Stimulated activated CD4-positive, alpha-beta T cell treated with anti-CD3 and anti-CD28 coated beads, TNF-alpha, amount 100 ng/mL, for 24 hours (primary cell): ENCODE data around the gene PPOX.

ENCODE experiments used
- DNase-seq, 3 experiments: peaks; one replicate each; pipeline ENCODE4 v3.0.0-alpha.2; 2020; ENCODE audit warnings: low read depth in 3 of 3

The PPOX gene

DNA sequence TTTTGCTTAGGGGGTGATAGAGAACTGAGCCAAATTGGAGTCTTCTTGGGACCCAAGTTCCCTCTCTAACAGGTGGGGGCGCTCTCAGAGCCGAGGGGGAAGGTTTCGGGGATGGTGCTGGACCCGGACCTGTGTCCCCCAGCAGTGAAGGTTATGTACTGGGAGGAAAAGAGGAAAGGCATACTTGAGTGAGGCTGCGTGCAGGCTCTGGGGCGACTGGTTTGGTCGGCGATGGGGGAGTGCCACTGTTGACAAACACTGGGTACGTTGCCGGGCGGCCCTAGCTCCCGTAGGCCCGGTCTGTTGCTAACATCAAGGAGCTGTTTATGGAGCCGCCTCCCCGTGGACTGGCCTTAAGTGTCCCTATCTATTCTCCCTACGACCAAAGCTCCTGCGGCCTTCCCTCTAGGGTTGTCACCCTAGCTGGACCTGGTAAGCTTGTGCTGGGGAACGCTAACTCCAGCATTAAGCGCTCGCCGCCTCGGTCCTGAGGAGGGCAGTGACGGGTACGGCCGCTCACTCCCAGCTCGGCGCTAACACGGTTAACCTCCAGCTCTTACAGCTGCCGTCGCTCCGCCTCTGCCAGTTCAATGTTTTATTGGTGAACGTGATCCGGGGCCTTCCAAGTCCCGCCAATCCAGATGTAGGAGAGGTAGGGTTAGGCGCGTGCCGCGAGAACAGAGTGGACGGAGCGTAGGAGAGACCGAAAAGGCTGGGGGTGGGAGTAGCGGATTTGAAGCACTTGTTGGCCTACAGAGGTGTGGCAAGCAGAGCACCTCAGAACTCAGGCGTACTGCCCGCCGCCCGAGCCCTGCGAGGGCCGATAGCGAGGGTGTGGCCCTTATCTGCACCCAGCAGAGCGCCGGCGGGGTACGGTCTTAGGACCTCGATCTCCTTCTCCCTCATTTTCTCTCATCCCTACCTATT lies at the start of gene PPOX:
PPOX (plus strand) TSS at position 685 of the 927 bp plus-strand sequence. CDS start 422 bp downstream, outside the sequence.
- DNase-seq, result peak; percentile 78 to 94 (median 87)

DNA sequence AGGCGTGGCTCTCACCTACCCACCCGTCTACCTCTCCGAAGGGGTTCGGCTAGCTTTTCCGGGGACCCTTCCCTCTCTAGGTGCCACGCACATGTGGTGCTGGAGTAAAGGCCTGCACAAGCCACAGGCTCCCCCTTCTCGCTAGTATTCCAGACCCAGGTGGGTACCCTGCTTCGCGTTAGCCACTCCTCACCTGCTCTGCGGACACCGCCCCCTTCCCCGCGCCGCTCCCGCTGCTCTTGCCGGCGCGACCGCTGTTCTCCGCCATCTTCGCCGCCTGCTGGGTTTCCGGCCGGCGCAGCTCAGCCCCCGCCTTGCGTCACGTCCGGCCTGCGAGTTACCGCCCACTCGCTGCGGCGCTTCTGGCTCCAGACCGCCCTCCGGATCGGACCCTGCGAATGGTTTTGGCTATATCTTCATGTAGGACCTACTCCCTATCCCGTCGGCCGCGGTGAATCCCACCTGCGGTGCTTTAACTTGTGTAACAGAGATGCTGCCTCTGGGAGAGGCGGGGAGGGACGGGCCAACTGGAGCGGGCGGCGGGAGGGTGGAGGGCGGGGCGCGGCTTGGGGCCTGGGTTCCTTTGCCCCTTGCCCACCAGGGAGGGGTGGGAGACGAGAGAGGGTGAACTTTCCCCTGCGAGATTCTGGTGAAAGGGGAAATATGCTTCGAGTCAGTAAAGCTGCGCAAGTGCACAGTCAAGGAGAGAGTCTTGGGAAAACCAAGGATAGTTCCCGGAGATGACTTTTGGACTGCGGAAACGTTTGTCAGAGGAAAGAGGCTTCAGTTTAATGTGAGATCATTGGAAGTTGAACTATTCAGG lies 48.3 kb upstream of the PPOX start, which contains the start of the genes NIT1 and PFDN2:
NIT1 (plus strand) TSS at position 347 of the 823 bp plus-strand sequence; CDS start at position 419, 72 bp downstream.
PFDN2 (minus strand) TSS at position 279 of the 823 bp plus-strand sequence; CDS start at position 268, 11 bp downstream.
- peak; percentile 68 to 86 (median 70) for DNase-seq

DNA sequence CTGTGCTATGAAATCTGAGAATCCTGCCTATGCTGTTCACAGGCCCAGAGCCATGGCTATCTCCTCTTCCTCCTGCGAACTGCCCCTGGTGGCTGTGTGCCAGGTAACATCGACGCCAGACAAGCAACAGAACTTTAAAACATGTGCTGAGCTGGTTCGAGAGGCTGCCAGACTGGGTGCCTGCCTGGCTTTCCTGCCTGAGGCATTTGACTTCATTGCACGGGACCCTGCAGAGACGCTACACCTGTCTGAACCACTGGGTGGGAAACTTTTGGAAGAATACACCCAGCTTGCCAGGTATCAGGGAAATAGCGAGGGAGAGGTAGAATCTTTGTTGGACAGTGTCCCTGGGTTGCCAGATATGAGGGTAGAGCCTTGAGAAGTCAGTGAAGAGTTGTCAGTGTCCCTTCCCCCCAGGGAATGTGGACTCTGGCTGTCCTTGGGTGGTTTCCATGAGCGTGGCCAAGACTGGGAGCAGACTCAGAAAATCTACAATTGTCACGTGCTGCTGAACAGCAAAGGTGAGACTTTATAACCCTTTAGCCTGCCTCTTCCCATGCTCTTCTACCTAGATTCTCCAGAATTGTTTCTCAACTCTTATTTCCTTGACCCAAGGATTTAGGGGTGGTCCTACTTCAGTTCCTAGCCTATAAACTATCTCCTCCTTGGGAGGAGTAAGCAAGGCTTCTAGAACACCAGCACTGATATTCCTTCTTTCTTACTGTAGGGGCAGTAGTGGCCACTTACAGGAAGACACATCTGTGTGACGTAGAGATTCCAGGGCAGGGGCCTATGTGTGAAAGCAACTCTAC lies 46.9 kb upstream of the PPOX start:
- peak; percentile 44 to 65 (median 58) for DNase-seq

DNA sequence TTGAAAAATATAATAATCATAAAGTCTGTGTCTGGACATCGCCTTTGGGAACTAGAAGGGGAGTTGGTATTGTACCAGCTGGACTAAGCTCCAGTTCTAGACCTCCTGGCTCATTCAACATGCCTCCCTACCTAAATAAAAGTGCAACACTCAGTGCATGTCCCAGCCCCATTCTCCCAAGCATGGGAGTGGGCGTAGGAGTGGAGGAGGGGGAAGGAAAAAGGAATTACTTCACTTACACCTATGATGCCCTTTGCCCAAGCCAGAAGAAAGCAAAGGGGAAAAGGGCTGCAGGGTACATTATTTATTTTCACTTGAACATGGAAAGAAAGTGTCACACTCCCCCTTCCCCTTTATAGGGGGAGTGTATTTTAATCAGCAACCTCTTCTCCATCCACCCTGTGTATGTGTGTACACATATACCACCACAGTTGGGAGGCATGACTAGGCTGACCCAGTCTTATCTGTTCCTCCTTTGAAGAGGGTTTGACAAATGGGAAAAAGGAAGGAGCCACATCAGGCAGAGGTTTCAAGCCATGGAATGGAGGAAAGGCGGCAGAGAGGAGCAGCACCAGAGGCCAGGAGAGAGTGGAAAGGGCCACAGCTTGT lies 45.1 kb upstream of the PPOX start:
- no peak for DNase-seq

DNA sequence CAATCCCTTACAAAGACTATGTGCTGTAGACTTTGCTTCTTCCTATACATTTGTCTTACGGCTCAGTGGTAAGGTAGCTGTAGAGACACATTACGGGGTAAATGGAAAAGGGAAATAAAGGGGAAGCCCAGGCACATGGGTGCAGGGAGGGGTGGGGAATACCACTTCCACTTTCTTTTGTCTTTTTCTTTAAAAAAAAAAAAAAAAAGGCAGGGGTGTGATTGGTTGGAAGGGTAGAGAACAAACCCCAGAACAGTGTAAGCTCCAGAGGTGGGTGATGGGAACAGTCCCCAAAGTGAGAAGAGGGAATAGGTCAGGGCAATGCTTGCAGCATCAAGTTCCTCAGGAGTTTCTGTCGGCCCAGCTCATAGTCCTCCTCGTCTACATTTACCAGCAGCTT lies 44.4 kb upstream of the PPOX start:
- no peak for DNase-seq

DNA sequence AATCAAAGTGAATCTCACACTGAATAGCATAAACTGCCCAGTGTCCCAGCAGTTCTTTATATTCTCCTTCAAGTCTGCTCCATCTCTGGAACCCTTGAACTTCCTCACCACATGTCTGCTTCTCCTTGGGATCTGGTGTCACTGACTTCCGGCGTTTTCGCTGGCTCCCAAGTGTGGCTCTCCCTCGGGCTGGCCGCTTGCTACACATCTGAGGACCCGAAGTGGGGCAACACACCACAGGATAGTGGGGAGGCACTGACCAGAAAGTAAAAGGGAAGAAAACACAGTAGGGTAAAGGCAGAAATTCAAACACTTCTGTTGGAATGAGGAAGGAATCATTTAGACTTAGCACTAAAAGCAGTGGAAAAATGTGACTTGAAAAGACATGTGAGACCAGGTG lies 43.3 kb upstream of the PPOX start:
- no peak for DNase-seq

DNA sequence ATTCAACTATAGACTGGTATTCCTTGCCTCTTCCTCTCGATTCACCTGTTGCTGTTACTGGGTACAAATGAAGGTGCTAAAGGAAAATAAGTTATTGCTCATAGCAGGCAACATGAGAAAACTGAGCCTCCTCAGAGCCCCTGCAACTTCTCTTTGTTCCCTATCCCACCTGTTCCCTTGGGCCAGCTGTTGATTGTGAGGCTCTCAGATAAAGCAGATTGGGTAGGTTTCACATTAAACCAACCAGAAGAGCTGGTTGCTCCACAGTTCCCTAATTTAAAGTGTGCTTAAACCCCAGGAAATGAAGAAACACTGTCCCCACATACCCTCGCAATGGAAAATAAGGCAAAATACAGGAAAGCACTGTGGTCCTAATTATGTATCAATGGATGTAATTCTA lies 38.6 kb upstream of the PPOX start:
- DNase-seq, result no peak

DNA sequence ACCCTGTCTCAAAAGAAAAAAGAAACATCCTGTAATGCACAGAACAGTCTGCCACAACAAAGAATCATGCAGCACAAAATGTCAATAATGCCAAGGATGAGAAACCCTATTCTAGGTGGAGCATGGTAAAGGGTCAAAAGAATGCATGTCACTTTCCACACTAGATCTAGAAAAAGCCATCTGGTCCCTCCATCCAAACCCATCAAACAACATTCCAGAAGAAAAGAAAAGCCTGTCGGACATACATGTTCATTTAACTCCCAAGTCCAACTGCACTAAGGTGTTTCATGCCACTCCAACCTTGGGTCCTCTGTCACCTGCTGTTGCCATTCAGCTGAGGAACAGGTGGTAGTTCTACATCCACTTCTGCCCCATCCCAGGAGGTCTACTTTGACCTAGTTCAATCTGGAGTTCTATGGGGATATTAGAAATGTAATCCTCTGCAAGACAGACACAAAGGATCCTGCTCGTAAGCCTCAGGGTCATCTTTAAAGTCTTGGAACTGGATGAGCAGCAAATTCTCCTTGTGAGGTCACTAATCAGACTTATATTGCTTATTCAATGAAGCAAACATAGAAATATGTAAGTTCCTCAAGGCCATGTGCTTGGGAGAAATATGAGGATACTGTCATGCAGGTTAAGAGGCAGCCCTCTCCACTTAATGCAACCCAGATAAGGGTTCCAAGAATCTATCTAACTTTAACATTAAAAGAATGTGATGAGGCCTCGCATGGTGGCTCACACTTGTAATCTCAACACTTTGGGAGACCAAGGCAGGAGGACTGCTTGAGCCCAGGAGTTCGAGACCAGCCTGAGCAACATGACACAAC lies 37.4 kb upstream of the PPOX start:
- no peak for DNase-seq

DNA sequence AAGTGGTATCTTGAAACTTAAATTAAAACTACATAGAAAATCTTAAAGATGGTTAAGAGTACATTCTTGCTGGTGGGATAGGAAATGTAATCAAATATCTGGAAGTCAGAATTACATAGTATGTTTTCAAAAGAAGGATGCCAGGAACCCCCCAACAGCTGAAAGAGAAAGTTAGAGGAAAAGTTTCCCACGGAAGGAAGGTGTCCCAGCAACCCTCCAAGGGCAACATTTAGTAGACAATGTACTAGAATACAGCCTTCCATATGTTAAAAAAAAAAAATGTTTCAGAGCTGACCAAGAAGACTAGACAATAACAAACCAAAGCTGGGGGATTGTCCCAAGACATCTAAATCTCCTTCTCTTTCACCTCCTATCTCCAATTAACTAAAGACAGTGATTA lies 36.0 kb upstream of the PPOX start:
- no peak for DNase-seq

DNA sequence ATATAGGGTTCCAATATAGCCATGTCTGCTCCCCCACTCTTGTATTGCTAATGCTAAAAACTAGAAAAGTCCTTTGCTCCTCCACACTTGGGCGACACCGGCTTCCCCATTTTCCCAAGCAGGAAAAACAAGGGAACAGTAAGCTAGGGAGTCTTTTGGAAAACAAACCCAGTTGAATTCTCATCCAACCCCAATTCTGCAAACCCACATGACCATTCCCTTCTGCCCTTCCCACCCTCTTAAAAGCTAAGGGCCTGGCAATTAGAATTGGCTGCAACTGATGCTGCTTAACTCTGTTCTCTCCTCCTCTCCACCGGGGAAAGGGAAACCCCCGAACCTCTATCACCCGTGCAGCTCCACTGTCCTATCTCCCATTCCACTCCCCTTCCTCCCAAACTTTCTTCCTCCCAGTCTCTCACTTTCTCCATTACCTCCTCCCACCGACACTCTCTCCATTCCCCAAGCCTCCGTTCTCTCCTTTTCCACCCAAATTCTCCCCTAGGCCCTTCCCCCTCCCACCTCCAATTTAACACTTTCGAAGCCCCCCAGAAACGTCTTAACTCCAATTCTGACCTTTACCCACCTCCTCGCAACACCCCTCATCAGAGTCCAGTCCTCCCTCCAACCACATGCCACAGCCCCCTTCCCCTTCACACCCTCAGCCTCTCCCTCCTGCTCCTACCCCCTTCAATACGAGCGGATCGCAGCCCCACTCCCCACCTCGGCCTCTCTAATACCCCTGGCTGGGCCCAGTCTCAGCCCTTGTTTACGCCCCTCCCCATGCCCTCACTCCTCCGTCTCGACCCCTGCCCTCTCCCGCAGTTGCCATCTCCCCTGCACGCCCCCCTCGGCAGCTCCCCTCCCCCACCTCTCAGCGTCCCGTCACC lies 34.5 kb upstream of the PPOX start:
- no peak for DNase-seq

DNA sequence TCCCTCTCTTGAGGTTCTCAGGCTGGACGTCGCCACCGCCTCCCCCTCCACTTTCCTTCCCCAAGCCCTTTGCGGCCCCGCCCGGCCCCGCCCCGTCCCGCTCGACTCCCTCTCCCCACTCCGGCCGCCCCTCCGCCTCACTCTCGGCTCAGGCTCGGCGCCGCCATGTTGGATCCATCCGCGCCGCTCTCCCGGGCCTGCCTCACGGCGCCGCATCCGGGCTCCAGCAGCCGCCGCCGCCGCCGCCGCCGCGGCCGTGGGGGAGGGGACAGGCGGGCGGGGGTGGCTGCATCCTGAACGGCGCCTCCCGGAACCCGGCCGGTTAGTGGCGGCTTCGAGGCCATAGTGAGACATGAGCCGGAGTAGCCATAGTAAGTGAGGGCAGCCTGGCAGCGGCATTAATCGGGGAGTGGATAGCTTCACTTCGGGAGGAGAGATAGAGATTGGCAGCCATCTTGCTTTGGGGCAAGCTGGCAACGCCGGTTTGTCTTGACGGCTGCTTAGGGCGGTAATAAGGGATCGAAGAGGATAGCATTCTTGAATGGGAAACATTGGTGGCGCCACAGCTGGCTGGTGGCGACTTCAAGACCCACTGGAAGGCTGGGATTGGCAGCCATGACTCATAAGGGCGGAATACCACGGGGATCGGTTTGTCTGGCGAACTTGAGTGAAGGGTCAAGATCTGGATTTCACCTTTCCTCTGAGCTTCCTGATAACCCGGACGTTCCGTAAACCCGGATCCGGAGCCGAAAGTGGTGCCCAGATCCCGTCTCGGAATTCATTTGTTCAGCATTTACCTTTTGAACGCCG lies 33.6 kb upstream of the PPOX start, which contains the start of gene DEDD:
DEDD (minus strand) TSS at position 258 of the 810 bp plus-strand sequence. CDS start 8,205 bp downstream, outside the sequence.
- peak; percentile 81 to 89 (median 87) for DNase-seq

DNA sequence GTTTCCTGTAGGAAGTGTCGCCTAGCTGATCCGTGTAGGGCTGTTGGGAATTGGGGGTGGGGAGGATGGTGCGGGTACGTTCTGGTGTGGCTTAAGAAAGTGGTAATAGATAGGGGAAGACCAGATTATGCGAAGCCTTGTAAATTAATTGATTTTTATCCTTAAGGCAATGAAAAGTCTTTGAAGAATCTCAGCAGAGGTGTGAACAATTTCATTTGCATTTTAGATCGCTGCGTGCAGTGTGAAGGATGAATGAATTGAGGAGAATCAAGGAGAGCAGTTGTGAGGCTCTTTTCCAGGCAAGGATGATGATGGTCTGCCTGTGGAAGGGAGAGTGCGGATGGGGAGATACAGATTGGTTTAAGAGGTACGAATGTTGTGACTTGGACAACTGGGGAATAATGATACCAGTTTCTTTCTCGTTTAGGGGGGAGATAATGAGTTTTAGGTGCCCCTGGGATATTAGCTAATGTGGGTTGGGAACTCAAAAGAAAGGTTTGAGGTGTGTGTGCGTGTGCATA lies 32.9 kb upstream of the PPOX start:
- DNase-seq, result no peak

DNA sequence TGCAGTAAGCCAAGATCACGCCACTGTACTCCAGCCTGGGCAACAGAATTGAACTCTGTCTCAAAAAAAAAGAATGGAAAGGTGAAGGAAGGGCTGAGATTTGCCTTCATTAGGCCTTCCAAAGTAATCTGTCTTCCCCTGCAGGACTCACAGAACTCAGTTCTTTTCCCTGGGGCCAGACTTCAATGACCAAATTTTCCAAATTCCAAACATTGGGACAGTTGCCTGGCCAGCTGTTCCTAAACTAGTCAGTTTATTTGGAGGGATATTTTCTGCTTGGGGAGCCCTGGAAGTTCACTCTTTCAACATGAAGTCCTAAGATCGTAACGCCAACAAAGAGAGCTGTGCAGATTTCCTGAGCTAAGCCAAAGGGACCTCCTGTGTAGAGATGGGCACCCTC lies 28.3 kb upstream of the PPOX start:
- no peak for DNase-seq

DNA sequence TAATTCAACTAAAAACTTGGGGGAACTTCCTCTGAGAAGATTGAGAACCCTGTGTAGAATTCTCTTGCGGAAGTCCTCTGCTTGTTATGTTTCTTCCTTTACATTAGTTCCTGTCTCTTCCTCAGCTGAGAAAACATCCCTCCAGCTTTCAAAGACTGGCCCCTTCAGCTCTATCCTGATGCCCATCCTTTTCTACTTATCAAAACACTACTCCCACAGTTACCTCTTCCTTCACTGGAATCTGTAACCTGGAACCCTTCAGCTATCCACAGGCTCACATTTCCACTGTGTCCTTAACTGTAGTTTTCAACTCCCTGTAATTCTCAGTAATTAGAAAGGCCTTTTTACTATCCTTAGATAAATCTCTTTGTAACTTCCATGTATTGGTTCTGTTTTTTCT lies 27.8 kb upstream of the PPOX start:
- DNase-seq, result no peak

DNA sequence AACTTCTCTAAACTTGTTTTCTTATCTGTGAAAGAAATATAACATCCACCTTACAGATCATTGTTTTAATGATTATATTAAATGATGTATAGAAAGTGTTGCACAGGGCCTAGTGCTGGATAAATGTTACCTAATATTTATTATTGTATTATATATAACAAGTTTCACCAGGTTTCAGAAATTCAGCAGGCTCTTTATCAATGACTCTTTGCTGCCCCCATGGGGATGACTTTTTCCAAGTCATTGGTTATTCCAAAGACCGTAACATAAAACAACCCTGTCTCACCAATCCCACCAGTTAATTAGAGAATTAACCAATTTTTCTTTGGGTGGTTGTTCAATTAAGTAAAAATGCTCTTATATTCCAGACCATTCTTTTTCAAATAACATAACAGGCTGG lies 26.5 kb upstream of the PPOX start:
- peak in 1 of 3 experiments; percentile 35 for DNase-seq

DNA sequence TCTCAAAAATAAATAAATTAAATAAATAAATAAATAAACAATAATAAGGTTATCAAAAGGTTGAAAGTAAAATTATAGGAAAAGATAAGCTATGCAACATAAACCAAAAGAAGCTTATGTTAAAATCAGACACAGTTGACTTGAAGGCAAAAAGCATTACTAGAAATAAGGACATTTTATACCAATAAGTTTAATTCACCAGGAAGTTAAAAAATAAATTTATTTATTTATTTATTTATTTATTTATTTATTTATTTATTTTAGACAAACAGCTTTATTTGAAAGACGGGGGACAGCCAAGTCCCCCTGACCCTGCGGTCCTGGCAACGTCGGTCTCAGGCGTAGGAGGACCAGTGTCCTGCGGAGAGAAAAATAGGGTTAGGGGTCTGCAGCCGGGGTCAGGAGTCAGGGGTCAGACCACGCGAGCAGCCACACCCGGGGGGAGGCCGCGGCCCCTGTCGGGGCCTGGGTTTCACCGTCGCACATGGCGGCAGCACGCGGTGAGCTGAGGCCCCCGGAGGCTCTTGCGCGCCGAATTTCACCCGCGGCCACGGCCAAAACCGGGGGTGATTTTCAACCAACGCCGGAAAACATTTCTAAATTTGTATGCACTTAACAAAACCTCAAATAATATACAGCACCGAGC lies 25.3 kb upstream of the PPOX start:
- no peak for DNase-seq

DNA sequence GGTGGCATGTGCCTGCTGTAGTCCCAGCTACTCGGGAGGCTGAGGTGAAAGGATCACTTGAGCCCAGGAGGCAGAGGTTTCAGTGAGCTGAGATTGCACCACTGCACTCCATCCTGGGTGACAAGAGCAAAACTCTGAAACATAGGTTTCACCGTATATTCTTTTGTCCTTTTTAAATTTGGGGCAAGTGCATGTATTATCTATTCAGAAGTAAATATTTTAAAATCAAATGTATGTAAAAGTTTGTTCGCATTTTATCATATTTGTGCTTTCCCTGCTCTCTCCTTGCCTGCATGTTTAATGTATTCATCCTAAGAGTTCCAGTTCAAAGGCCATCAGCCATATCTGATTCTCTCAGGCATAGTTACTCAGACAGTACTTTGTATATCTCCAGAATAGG lies 20.4 kb upstream of the PPOX start:
- DNase-seq, result no peak
